ENCODE data around the gene GPR108.

Gene GPR108

DNA sequence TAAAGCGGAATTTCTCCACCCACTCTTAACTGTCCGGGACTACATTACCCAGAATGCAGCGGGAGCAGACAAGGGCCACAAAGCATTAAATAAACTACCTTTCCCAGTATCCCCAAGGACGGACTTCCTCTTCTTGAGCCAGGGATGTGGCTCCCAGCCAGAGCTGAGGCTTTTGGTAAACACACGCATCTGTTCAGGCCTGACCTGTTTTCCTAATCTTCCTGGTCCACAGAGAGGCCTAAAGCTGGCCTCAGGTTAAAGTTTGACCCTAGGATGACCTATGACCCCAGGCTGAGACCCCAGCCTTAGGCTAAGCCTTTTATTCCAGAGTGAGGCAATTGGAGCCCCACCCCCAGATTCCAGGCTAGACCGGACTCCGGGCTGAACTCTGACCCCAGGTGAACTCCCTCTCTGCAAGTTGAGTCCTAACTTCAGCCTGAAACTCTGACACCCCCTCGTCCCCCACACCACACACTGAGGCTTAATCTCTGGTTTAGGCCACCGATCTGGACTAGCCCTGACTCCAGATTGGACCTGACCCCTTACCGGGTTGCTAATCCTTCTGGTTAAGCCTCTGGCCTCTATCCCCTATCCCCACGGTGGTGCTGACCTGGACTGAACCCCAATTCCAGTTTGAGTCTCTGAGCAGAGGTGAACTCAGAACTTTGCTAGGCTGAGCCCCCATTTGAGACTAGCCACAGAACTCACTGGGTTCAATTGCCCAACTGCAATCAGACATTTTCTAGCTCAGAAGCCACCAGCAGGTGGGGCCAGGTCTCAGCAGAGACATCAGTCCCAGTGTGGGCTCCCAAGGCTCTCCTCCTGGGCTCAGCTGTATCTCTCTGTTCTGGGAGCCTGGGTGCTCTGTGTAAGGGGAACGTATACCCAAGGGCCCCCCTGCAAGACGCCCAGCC, 750 bp upstream of the GPR108 start:
- peak in 51 of 56 donors; percentile 24 to 100 (median 68) for DNase-seq

DNA sequence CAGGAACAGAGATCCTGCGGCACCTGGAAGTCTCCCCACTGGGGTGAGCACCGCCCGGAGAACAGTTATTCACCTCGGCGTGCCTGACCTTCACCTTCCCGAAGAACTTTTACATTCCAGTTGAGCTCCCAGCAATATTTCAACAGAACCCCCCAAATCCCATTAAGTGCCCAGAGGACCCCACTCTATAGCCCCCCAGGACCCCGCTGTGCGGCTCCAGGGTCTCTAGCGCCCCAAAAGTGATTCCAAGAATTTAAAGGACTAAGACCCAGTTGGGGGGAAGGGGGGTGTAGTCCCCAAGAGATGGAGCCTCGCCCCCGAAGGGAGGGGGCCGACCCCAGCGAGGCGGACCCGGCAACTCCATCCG, 480 bp downstream of the GPR108 start:
- peak in 3 of 56 donors; percentile 61 to 62 (median 61) for DNase-seq

DNA sequence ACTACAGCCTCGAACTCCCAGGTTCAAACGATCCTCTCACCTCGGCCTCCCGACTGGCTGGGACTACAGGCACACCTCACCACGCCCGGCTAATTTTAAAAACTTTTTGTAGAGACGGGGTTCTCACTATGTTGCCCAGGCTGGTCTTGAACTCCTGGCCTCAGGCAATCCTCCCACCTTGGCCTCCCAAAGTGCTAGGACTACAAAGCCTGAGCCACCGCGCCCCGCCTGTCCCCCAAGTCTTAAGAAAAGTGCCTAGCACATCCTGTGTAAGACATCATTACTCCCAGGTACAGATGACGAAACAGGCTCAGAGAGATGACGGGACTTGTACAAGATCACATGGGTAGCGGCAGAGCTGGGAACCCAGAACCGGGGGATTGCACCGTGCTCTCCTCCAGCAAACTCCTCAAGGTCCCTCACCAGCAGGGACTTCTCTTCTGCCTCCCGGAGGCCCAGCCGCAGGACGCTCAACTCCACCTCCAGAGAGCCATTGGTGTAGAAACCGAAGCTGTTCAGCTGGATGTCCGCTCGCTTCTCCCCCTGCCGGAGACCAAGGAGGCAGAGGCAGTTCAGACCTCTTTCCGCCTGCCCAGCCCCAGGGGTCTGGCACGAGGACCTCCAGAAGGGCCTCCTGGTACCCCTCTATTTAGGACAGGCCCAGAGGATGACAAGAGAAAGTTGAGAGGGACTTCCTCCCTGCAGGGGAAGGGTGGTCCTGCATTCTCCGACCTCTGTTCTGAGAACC, 1.0 kb downstream of the GPR108 start:
- DNase-seq: peak in 48 of 56 donors; percentile 6 to 73 (median 43)

DNA sequence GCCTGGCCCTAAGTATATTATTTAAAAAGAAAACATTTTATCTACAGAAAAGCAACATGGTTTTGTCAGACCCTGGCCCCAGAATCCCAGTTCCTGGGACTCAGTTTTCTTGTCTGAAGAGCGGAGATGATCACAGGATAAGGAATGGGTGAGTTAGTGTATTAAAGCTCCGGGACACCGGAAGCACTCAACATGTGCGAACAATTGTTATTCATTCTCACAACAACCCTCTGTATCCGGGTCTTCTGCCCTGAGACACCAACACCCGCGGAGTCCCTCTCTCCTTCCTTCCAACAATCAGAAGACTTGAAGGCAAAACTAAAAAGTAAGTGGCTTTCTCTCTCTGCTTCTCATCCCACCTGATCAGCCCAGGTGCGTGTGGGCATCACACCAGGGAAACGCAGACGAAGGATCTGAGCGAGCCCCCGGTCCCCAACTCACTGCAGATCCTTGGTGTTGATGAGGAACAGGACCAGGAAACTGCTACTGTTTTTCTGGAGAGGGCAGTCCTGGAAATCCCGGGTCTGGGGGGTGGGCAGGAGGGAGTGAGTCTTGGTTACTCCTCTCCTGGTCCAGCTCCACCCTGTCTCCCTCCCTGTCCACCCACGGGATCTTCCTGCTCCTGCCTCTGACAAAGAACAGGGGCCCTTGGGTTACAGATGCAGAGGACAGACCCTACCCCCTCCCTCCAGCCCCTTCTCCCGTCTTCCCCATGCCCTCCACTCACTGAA, 2.0 kb downstream of the GPR108 start:
- DNase-seq: no peak

DNA sequence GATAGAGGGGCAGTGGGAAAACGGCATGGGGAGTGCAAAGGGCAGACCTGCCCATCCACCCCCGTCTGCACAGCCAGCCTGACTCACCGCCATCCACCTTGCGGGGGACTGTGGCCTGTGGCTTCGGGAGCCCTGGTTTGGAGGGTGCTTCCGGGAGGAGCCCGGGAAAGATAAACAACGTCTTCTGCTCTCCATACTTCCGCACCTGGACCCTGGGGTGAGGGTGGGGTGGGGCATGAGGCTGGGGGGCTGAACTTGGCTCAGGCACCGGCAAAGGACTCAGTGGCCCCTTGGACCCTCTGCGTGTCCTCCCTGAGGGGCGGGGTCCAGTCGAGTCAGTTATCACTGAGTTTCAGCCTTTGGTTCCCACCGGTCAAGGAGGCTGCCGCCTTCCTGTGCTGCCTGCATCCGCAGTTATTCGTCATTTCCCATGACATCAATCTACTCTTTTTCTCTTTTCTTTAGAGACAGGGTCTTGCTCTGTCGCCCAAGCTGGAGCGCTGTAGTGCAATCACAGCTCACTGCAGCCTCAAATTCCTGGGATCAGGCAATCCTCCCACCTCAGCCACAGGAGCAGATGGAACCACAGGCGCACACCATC, 3.2 kb downstream of the GPR108 start:
- DNase-seq: no peak

DNA sequence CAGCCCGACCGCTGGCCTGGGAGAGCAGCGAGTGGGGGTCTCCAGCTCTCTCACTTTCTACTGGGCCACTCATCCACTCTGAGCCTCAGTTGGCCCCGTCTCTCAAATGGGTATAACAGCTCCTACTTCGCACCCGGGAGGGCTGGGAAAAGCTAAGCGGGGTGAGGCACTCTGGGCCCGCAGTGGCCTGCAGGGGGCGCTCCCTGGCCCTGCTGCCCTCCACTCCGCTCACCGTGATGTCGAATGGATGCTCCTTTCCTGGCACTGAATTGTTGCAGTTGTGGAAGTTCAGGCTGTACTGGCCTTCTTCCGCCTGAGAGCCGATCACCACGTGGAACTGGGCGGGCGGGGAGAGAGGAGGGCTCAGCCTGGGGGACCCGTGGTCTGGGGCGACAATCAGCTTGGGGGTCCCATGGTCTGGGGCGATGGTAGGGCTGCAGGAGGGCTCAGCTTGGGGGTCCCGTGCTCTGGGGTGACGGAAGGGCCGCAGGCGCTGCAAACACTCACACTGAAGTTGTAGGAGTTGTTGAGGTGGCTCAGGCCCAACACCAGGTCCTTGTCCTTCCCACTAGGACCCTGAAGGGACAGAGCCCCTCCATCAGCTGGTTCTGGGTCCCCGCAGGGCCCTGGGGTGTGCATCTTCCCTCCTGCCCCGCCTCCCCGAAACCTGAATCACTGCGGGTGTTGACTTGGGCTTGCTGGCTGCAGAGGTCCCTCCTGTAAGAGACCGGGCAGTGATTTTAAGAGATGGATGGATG, 3.9 kb downstream of the GPR108 start:
- no peak for DNase-seq

DNA sequence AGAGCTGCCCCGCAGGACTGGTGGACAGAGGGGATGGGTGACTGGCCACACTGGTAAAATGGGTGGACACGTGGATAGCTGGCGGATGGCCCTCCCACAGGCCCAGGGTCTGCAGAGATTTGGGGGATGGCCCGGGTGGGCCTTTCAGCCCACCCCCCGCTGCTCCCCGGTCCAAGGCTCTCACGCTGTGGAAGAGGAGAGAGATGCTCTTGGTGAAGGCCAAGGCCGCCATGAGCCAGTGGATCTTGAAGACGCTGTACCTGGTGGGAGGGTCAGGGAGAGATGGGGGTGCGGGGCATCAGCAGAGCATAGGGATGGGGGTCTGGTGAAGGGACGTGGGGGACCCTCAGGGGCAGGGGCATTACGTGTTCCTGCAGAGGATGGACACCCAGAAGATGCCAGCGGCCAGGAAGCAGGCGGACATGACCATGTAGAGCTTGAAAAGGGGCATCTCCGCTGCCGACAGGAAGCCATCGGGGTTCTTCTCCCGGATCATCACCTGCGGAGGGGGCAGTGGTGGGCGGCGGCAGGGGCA, 4.5 kb downstream of the GPR108 start:
- DNase-seq: no peak

DNA sequence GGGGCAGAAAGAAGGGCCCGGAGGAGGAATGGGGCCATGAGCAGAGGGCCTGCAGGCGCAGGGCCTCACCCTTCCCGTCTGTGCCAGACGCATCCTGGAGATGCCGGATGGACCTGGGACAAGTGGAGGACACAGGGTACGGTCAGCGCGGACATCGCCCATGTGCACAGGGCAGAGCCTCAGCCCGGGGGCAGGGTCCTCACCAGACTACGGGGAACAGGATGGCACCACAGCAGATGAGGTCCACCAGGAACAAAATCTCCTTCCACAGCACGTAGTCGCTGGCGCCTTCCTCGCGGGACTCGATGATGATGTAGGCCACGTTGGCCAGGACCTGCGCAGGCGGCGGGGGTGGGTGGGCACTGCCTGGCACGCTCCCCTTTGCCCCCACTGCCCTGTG, 5.6 kb downstream of the GPR108 start:
- no peak for DNase-seq

DNA sequence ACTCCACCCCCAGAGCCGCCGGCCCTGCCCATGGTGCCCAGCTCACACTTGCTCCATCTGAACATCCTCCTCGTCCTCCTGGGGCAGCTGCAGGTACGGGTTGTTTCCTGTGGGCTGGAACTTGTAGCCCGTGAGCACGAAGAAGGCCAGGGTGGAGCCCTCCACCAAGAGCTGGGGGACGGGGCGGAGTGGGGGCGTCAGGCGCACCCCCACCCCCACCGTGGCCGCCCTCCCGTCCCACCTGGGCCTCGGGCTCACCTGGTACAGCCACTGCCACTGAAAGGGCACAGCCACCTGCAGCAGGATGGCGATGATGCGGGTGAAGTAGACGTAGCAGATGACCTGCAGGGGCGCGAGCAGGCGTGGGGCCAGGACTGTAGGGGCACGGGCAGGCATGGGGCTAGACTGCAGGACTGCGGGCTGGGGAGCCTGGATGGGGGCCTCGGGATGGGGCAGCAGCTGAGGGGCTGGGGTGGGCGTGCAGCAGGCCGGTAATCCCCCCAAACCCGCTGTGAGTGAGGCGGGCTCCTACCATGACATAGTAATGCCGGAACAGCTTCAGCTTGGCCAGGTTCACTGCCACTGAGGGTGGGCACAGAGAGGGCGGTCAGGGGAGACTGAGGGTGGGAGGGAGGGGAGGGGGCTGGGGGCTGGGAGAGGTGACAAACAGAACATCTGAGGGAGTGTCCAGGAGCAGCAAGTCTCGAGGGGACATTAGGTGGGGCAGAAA, 6.3 kb downstream of the GPR108 start:
- DNase-seq: no peak

DNA sequence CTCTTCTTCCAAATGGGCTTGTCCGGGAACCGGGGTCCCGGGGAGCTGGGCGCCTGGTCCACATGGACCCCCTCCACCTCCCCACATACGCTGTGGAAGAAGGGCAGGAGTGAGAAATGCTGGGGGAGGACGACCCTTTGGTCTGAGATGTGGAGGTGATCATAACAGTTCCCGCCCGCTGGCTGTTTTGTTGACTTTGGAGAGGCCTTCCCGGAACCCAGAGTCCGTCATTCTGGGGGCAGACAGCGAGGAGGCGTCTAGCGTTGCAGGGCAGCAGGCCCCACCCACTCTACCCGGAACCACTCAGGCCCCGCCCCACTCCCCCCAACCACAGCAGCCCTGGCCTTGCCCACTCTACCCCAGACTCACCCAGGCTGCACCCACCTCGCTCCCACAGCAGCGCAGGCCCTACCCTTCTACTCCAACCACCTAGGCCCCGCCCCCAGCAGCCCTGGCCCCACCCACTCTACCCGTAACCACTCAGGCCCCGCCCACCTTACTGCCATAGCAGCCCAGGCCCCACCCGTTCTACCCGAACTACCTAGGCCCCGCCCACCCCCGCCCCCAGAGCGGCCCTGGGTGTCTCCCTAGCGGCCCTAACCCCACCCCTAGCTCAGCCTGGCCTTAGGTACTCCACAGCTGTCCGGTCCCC, 7.1 kb downstream of the GPR108 start:
- DNase-seq: peak in 48 of 56 donors; percentile 5 to 80 (median 47)

DNA sequence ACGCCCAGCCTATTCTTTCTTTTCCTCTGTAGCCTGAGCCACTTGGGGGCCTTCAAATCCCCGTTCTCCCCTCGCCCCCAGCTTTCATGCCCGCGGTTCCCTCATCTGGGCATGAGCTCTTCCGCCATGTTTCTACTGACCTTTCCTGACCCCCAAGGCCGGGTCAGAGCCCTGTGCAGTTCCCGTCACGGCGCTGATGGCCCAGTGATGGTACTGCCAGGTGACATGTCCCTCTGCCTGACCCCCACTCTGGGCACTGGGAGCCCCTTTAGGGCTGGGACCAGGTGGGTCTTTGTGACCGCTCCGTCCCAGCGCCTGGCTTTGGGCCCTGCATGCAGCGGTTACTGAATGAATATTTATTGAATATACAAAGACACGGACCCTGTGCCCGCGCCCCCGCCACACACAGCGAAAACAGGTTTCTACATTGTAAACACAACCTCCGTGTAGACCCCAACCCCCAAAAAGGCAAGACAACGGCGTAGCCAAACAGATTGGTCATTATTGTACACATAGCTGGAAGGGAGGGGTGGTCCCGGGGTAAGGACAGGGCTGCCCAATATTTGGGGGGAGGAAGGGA, 7.7 kb downstream of the GPR108 start:
- no peak for DNase-seq

DNA sequence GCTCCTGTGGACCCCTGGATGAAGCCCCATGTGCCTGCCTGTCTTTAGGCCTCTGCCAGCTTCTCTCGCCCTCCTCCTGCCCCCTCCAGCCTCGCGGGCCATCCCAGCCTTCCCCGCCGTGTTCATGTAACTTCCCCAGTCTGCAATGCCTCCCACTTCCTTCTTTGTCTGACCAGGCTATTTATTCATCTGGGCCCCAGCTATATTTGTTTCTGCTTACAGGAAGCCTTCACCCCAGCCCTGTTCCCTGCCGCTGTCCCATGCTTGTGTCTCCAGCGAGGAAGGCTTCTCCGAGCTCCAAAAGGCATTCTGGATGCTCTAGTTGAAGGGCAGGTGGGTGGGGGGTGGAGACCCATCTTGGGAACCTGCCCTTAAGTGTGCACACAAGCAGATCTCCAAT, 9.0 kb downstream of the GPR108 start:
- DNase-seq: peak in 18 of 56 donors; percentile 5 to 57 (median 16)

DNA sequence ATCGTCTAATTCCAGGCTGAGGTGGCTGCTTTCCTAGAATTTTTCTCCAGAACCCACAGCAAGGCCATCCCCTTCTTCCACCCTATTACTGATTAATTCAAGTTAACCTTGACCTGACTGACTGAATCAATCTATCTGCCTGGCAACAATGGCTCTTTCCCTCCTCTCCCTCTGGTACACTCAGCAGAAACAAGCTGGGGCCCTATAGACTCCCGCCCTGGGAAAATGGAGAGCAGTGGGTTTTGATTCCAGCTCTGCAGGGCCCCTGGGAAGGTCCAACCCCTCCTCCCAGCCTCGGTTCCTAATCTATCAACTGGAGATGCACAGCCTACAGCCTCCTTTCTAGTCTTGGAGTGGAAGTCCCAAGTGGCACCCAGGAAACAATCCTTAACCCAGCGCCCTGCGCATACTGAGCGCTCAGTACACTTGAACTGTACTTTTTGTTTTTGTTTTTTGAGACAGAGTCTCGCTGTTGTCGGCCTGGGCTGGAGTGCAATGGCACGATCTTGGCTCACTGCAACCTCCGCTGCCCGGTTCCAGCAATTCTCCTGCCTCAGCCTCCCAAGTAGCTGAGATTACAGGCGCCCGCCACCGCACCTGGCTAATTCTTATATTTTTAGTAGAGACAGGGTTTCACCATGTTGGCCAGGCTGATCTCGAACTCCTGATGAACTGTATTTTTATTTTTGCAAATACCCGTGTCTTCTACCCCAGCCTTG, 11.7 kb downstream of the GPR108 start:
- DNase-seq: no peak

DNA sequence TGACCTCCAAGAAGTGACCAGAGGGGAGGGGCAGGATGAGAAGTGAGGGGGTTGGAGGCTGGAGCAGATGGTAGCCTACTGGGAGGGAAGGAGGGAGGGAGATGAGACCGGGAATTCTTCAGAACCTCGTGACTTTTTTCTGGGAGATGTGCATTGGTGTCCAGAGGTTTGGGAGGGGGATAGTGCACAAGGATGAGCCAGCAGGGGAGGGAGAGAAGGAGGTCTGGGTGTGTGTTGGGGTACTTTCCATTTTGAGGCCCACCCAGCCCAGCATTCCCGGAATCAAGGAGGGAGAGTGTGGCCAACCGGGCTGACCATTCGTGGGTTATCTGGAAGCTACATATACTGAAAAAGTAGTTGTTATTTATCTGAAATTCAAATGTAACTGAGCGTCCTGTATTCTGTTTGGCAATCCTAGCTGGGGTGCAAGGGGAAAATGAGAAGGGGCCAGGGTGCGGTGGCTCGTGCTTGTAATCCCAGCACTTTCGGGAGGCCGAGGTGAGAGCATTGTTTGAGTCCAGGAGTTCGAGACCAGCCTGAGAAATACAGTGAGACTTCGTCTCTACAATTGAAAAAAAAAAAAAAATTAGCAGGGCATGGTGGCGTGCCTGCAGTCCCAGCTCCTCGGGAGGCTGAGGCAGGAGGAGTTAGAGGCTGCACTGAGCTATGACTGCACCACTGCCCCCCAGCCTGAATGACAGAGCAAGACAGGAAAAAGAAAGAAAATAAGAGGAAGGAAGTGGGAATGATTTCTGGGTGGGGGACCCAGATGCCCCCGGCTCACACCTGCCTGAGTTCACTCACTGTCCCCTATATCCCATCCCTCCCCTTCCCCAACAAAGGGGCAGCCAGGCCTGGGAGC, 12.5 kb downstream of the GPR108 start:
- no peak for DNase-seq

DNA sequence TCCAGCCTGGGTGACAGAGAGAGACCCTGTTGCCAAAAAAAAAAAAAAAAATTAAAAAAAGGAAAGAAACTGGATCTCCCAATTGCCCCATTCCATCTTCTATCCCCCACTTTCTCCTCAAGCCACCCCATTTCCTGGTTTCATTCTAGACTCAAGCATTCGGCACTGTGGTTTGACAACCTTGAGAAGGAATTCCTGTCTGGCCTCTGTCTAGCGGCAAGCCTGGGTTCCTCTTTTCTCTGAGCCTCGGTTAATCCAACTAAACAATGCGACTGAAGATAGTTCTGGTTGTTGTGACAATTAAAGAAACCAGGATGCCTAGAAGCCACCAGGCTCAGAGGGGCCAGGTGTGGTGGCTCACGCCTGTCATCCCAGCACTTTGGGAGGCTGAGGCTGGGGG, 13.6 kb downstream of the GPR108 start:
- peak in 4 of 56 donors; percentile 0 to 15 (median 5) for DNase-seq

DNA sequence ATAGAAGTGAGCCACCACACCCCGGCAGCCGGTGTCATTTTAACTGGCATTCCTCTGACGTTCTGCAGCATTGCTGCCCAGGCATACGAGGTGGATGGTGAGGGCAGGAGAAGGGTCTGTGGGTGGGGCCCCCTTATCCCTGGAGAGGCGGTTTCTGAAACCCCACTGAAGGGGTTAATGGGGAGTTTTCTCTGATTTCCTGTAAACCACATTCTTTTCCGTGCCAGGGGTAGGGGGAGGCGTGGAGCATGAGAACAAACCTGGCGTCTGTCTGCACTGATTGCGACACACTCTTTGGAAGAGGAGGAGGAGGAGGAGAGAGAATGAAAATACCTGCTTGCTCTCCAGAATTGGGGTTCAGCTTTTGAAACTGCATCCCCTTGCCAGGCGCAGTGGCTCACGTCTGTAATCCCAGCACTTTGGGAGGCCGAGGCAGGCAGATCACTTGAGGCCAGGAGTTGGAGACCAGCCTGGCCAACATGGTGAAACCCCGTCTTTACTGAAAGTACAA, 14.2 kb downstream of the GPR108 start:
- no peak for DNase-seq

DNA sequence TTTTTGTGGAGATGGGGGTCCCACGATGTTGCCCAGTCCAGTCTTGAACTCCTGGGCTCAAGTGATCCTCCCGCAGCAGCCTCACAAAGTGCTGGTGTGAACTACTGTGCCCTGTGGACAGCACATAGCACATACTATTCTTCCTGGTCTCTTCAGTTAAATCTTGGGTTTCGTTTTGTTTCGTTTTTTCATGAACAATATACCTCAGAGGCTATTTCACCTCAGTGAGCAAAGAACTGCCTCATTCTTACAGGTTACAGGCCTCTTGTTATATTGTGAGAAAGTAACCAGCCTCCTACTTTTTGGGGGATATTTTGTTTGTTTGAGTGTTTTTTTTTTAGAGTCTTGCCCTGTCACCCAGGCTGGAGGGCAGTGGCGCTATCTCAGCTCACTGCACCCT, 15.6 kb downstream of the GPR108 start:
- DNase-seq: no peak

Data from amygdala (tissue), 56 donors.